ENCODE results near the gene CFAP90.

The CFAP90 gene

DNA sequence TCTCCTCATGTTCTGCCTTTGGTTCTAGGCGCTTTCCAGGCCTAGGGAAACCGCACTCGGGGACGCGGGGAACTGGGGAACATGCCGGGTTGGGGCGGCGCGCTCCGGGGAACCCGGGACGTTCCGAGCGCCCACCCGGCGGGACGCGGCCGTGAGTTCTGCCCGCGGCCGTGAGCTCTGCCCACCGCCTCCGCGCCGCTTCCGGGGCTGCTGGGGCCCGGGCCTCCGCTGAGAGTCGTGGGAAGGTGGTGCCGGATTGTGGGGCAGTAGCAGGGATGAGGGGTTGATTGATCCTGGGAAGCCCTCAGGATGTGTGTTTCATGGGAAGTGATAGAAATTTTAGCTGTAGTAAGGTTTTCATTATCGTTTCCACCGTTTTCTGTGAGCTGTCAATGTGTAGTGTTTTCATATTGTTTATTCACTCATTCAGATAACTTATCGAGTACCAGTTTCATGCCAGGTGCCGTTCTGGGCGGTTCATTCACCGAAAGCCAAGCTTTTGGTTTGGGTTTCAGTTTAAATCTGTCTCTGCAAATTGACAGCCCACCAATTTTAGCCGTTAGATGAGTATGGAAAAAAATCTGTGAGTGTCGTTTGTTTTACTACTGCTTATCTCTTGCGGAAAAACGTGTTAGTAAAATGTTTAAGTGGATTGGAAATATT is 18.7 kb upstream of the CFAP90 start:
- FAIRE-seq (peak; percentile 83), DNase-seq (ENCODE audit: insufficient read length, low spot score) (no peak)
- TF ChIP-seq POLR2A (IDR thresholded peaks at IDR 0.05; ENCODE audit: low read depth, low read length) (no peak), POLR2AphosphoS5 (IDR thresholded peaks at IDR 0.05; ENCODE audit: low read depth, low read length) (no peak)

DNA sequence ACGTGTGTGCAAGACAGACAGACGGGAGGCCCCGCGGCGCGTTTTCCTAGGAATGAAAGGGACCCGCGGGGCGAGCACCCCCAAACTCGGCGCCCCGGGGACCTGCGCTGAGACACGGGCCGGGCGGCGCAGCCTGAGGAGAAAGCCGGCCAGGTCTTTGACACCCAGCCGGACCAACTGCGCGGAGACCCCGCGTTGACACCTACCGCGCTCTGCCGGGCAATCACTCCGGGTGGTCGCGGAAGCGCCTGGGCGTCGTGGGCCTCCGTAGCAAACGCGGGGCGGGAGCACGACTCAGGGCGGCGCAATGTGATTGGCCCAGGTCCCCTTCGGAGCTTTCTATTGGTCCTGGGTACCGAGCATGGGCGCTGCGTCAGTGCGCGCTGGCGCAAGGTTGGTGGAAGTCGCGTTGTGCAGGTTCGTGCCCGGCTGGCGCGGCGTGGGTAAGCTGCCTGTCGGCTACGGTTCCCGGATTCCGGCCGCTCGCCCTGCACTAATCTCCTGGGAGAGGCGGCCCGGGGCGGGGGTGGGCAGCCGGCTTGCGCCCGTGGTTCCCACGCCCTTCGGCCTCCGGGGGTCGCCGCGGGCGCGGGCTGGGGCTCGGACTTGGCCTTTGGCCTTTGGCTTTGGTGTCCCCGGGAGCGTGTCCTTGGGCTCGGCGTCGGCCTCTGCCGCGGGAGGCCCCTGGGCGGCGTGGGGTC is 18.0 kb upstream of the CFAP90 start, which contains the start of the genes FASTKD3 and MTRR:
TSS of gene FASTKD3 (minus strand) at position 259 of the 701 bp plus-strand sequence. CDS start 948 bp downstream, outside the sequence.
TSS of gene MTRR (plus strand) at position 376 of the 701 bp plus-strand sequence. CDS start 1,647 bp downstream, outside the sequence.
- TF ChIP-seq POLR2AphosphoS5 (IDR thresholded peaks at IDR 0.05; ENCODE audit: low read depth, low read length) (no peak; the same call in 1 of the 2 replicates), SPI1 (IDR thresholded peaks at IDR 0.05; ENCODE audit: low read depth, low read length) (no peak), TAF1 (IDR thresholded peaks at IDR 0.05; ENCODE audit: low read depth, low read length) (no peak), PAX5 (IDR thresholded peaks at IDR 0.05; ENCODE audit: insufficient read depth, low read length, severe bottlenecking) (no peak), POLR2A (IDR thresholded peaks at IDR 0.05; ENCODE audit: low read depth, low read length) (peak; percentile 89), POU2F2 (IDR thresholded peaks at IDR 0.05; ENCODE audit: low read depth, low read length) (peak; percentile 77)
- peak; percentile 99 for FAIRE-seq
- DNase-seq (ENCODE audit: insufficient read length, low spot score), result peak; percentile 81

- DNase-seq (ENCODE audit: insufficient read length, low spot score) (no peak), FAIRE-seq (peak; percentile 16)
- no peak for TF ChIP-seq POLR2AphosphoS5 (IDR thresholded peaks at IDR 0.05; ENCODE audit: low read depth, low read length)
- TF ChIP-seq TAF1 (IDR thresholded peaks at IDR 0.05; ENCODE audit: low read depth, low read length), result no peak
- TF ChIP-seq PAX5 (IDR thresholded peaks at IDR 0.05; ENCODE audit: insufficient read depth, low read length, severe bottlenecking), result no peak
These were observed 17.5 kb upstream of the CFAP90 start for GRCh38 chr5:7868427-7868772.

DNA sequence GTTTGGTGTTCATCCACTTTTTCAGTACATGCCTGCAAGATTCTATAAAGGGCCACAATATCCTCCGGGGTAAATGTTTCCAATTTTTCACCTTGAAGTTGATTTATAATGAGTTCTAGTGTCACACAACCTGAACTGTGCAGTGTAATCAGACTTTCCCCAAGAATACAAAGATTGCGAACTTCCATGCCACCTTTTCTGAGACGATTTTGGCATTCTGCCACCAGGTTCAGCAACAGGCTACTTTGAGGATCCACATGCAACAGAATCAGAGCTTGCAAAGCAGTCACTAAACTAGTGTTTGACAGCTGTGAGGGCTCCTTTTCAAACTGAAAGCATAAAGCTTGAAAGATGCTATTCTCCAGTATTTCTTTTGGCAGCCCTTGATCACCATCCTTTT is 16.3 kb upstream of the CFAP90 start:
- FAIRE-seq (no peak), DNase-seq (ENCODE audit: insufficient read length, low spot score) (no peak)
- TF ChIP-seq PAX5 (IDR thresholded peaks at IDR 0.05; ENCODE audit: insufficient read depth, low read length, severe bottlenecking), result no peak
- TF ChIP-seq POLR2AphosphoS5 (IDR thresholded peaks at IDR 0.05; ENCODE audit: low read depth, low read length), result no peak
- TF ChIP-seq SPI1 (IDR thresholded peaks at IDR 0.05; ENCODE audit: low read depth, low read length), result no peak
- TF ChIP-seq POLR2A (IDR thresholded peaks at IDR 0.05; ENCODE audit: low read depth, low read length), result no peak
- no peak for TF ChIP-seq POU2F2 (IDR thresholded peaks at IDR 0.05; ENCODE audit: low read depth, low read length)
- no peak for TF ChIP-seq TAF1 (IDR thresholded peaks at IDR 0.05; ENCODE audit: low read depth, low read length)

- no peak for FAIRE-seq
- TF ChIP-seq PAX5 (IDR thresholded peaks at IDR 0.05; ENCODE audit: insufficient read depth, low read length, severe bottlenecking), result no peak
- no peak for TF ChIP-seq POLR2A (IDR thresholded peaks at IDR 0.05; ENCODE audit: low read depth, low read length)
- no peak for TF ChIP-seq POU2F2 (IDR thresholded peaks at IDR 0.05; ENCODE audit: low read depth, low read length)
- no peak for TF ChIP-seq SPI1 (IDR thresholded peaks at IDR 0.05; ENCODE audit: low read depth, low read length)
- no peak for TF ChIP-seq POLR2AphosphoS5 (IDR thresholded peaks at IDR 0.05; ENCODE audit: low read depth, low read length)
- TF ChIP-seq TAF1 (IDR thresholded peaks at IDR 0.05; ENCODE audit: low read depth, low read length), result no peak
These were observed 15.3 kb upstream of the CFAP90 start for GRCh38 chr5:7866196-7866595.

GRCh38 chr5:7857926-7858632 is 7.1 kb upstream of the CFAP90 start:
- DNase-seq (ENCODE audit: insufficient read length, low spot score) (no peak), FAIRE-seq (peak; percentile 67)
- no peak for TF ChIP-seq TAF1 (IDR thresholded peaks at IDR 0.05; ENCODE audit: low read depth, low read length)
- TF ChIP-seq SPI1 (IDR thresholded peaks at IDR 0.05; ENCODE audit: low read depth, low read length), result no peak
- no peak for TF ChIP-seq PAX5 (IDR thresholded peaks at IDR 0.05; ENCODE audit: insufficient read depth, low read length, severe bottlenecking)
- no peak for TF ChIP-seq POLR2AphosphoS5 (IDR thresholded peaks at IDR 0.05; ENCODE audit: low read depth, low read length)
- no peak for TF ChIP-seq POU2F2 (IDR thresholded peaks at IDR 0.05; ENCODE audit: low read depth, low read length)
- no peak for TF ChIP-seq POLR2A (IDR thresholded peaks at IDR 0.05; ENCODE audit: low read depth, low read length)

More at GRCh38 chr5:7866196-7866595, 15.3 kb upstream of the CFAP90 start:
- DNase-seq (ENCODE audit: insufficient read length, low spot score), result no peak

DNA sequence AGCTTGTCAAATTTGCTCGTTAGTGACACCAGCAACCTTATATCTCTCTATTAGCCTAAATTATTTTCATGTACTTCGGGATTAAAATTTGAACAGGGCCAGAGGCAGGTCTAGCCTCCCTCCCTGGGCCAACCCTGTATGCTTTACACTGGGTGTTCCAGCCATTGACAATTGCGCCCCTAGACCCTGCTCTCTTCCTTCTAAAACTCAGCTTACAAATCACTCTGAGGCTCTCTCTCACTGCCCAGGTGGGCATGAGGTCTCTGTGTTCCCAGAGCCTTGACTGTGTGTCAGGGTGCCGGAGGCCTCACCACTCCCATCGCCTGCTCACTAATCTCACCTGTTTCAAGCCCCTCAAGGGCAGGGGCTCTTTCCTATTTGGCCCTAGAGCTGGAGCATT is 6.4 kb upstream of the CFAP90 start:
- DNase-seq (ENCODE audit: insufficient read length, low spot score), result no peak
- no peak for FAIRE-seq
- TF ChIP-seq POLR2AphosphoS5 (IDR thresholded peaks at IDR 0.05; ENCODE audit: low read depth, low read length), result no peak
- no peak for TF ChIP-seq POU2F2 (IDR thresholded peaks at IDR 0.05; ENCODE audit: low read depth, low read length)
- no peak for TF ChIP-seq PAX5 (IDR thresholded peaks at IDR 0.05; ENCODE audit: insufficient read depth, low read length, severe bottlenecking)
- no peak for TF ChIP-seq POLR2A (IDR thresholded peaks at IDR 0.05; ENCODE audit: low read depth, low read length)
- TF ChIP-seq SPI1 (IDR thresholded peaks at IDR 0.05; ENCODE audit: low read depth, low read length), result no peak
- no peak for TF ChIP-seq TAF1 (IDR thresholded peaks at IDR 0.05; ENCODE audit: low read depth, low read length)

- TF ChIP-seq POLR2AphosphoS5 (IDR thresholded peaks at IDR 0.05; ENCODE audit: low read depth, low read length), result no peak
- TF ChIP-seq SPI1 (IDR thresholded peaks at IDR 0.05; ENCODE audit: low read depth, low read length), result no peak
- TF ChIP-seq PAX5 (IDR thresholded peaks at IDR 0.05; ENCODE audit: insufficient read depth, low read length, severe bottlenecking), result no peak
- TF ChIP-seq TAF1 (IDR thresholded peaks at IDR 0.05; ENCODE audit: low read depth, low read length), result no peak
- no peak for TF ChIP-seq POLR2A (IDR thresholded peaks at IDR 0.05; ENCODE audit: low read depth, low read length)
- TF ChIP-seq POU2F2 (IDR thresholded peaks at IDR 0.05; ENCODE audit: low read depth, low read length), result no peak
- FAIRE-seq, result peak; percentile 71
- DNase-seq (ENCODE audit: insufficient read length, low spot score), result no peak
These were observed 5.9 kb upstream of the CFAP90 start for GRCh38 chr5:7856855-7857254.

DNA sequence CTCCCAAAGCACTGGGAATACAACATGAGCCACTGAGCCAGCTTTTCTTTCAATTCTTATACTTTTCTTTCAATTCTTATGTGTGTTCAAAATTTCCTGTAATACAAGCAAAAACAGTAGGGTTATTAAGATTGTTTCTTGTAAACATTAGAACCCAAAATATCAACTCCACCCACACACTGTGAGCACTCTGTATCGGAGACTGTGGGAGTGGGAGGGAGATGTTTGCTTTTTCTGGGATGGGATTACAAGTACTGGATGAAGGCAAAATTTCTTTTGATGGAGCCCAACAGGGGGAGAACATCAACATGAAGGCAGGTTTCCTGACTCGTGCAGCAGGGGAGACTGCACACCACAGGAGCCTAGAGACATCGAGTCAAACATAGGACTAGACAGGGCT is 4.7 kb upstream of the CFAP90 start:
- no peak for TF ChIP-seq SPI1 (IDR thresholded peaks at IDR 0.05; ENCODE audit: low read depth, low read length)
- no peak for FAIRE-seq

More for the DNA sequence above, 4.7 kb upstream of the CFAP90 start:
- DNase-seq (ENCODE audit: insufficient read length, low spot score), result no peak
